Vagina (tissue), 2 donors: Measurements from ENCODE around the gene CXCL11. TPM values are rescaled to one million over a fixed set of nuclear protein-coding genes. Genes with fewer than 3 reads are reported as not detected.
"Not testable (repeated sequence)": the region's sequence is repeated elsewhere in the genome, so short reads cannot be mapped to it uniquely, and the experiment has no call there.

Experiments used
- DNase-seq, 2 donors: peaks; one replicate each; pipeline ENCODE4 v3.0.0-alpha.2; 2017; ENCODE audit errors: extremely low spot score in 2 of 2
- H3K27ac ChIP-seq: fragments of 200-600 bp; sonication (generic); one replicate; pipeline ENCODE4 v1.5.1; 2019
- H3K27me3 ChIP-seq: fragments of 200-600 bp; sonication (generic); one replicate; pipeline ENCODE4 v1.5.1; 2019
- H3K36me3 ChIP-seq, 2 donors: fragments of 200-600 bp; sonication (generic); one replicate each; pipeline ENCODE4 v1.5.1; 2017 to 2019
- H3K4me1 ChIP-seq: fragments of 200-600 bp; sonication (generic); one replicate; pipeline ENCODE4 v1.5.1; 2019
- H3K4me3 ChIP-seq, 2 donors: fragments of 200-600 bp; sonication (generic); 1 replicate in 1 of 2; 2 replicates in 1 of 2; pipeline ENCODE4 v1.5.1; 2016 to 2019
- H3K9me3 ChIP-seq: fragments of 200-600 bp; sonication (generic); one replicate; pipeline ENCODE4 v1.5.1; 2019
- CTCF ChIP-seq, 3 experiments: fragments of 450-650 bp in 2 of 3; fragments of 200-600 bp in 1 of 3; sonication (generic) in 1 of 3; IDR thresholded peaks; one replicate each; pipeline ENCODE4 v1.5.1; 2017 to 2019; ENCODE audit warnings: antibody characterized with exemption in 3 of 3, mild to moderate bottlenecking in 2 of 3, moderate library complexity in 2 of 3
- POLR2A ChIP-seq, 2 donors: fragments of 450-650 bp; IDR thresholded peaks; one replicate each; pipeline ENCODE4 v1.6.1; 2017; ENCODE audit warnings: antibody characterized with exemption in 2 of 2, mild to moderate bottlenecking in 2 of 2, moderate library complexity in 2 of 2
- POLR2AphosphoS5 ChIP-seq, 2 donors: sonication (generic); formaldehyde crosslinking; IDR thresholded peaks; one replicate each; pipeline ENCODE4 v1.9.0; 2017; ENCODE audit warnings: antibody characterized with exemption in 2 of 2, mild to moderate bottlenecking in 2 of 2, low read depth in 1 of 2; ENCODE audit not compliant: insufficient read depth in 1 of 2
- intact Hi-C: fragments of 100-400 bp; cut with DNase I; formaldehyde crosslinking; loops from one replicate; pipeline ENCODE4 v1.15.1; 2023
- total RNA-seq: library from RNA; depleted of rRNA; stranded (reverse); fragments of >200 nt; gene quantifications from one replicate; pipeline ENCODE4 v1.2.3, GENCODE V29; 2016

Gene CXCL11
- total RNA-seq, 1 donor from 2014 or later: not detected

GRCh38 chr4:76055421-76055820 lies 19.6 kb upstream of the CXCL11 start:
- TF ChIP-seq POLR2AphosphoS5 (IDR thresholded peaks at IDR 0.05; ENCODE audit: insufficient read depth in 1 of 2, low read depth in 1 of 2) (no peak), CTCF (IDR thresholded peaks at IDR 0.05) (no peak), POLR2A (IDR thresholded peaks at IDR 0.05) (no peak)
- DNase-seq: no peak
- no peaks in the 10 kb centered on the region for H3K9me3 ChIP-seq
- no peaks in the 10 kb centered on the region for H3K4me1 ChIP-seq
- H3K27me3 ChIP-seq: no peaks in the 10 kb centered on the region
- no peaks in the 10 kb centered on the region for H3K36me3 ChIP-seq
- intact Hi-C loops: no loop called here
- no peak overlapping the region for H3K27ac ChIP-seq
- no peak overlapping the region for H3K4me3 ChIP-seq

GRCh38 chr4:76055016-76055415 lies 19.1 kb upstream of the CXCL11 start:
- no peaks in the 10 kb centered on the region for H3K4me1 ChIP-seq
- TF ChIP-seq CTCF (IDR thresholded peaks at IDR 0.05) (no peak), POLR2A (IDR thresholded peaks at IDR 0.05) (no peak), POLR2AphosphoS5 (IDR thresholded peaks at IDR 0.05; ENCODE audit: insufficient read depth in 1 of 2, low read depth in 1 of 2) (no peak)
- no peak overlapping the region for H3K27ac ChIP-seq
- H3K36me3 ChIP-seq: no peaks in the 10 kb centered on the region
- no peaks in the 10 kb centered on the region for H3K9me3 ChIP-seq
- H3K4me3 ChIP-seq: no peak overlapping the region
- intact Hi-C loops: no loop called here
- no peak for DNase-seq
- H3K27me3 ChIP-seq: no peaks in the 10 kb centered on the region

GRCh38 chr4:76053730-76054129 lies 17.9 kb upstream of the CXCL11 start:
- Histone ChIP-seq H3K4me1 (no peaks in the 10 kb centered on the region), H3K36me3 (no peaks in the 10 kb centered on the region), H3K27ac (no peak overlapping the region), H3K4me3 (no peak overlapping the region), H3K27me3 (no peaks in the 10 kb centered on the region), H3K9me3 (no peaks in the 10 kb centered on the region)
- no peak for DNase-seq
- no peak for TF ChIP-seq POLR2AphosphoS5 (IDR thresholded peaks at IDR 0.05; ENCODE audit: insufficient read depth in 1 of 2, low read depth in 1 of 2)
- TF ChIP-seq POLR2A (IDR thresholded peaks at IDR 0.05): no peak
- TF ChIP-seq CTCF (IDR thresholded peaks at IDR 0.05): no peak
- intact Hi-C loops: no loop called here

- H3K4me1 ChIP-seq, H3K36me3 ChIP-seq, H3K27me3 ChIP-seq, H3K27ac ChIP-seq, intact Hi-C loops, DNase-seq, H3K9me3 ChIP-seq, H3K4me3 ChIP-seq: not testable (repeated sequence)
These were observed 14.7 kb upstream of the CXCL11 start for GRCh38 chr4:76050560-76051050.

- H3K27ac ChIP-seq, H3K9me3 ChIP-seq, H3K4me1 ChIP-seq, intact Hi-C loops, DNase-seq, H3K4me3 ChIP-seq, H3K27me3 ChIP-seq, H3K36me3 ChIP-seq: not testable (repeated sequence)
These were observed 14.1 kb upstream of the CXCL11 start for GRCh38 chr4:76049860-76050416.

- intact Hi-C loops, H3K36me3 ChIP-seq, H3K4me3 ChIP-seq, H3K4me1 ChIP-seq, H3K27ac ChIP-seq, H3K27me3 ChIP-seq, H3K9me3 ChIP-seq, DNase-seq: not testable (repeated sequence)
These were observed 8.8 kb upstream of the CXCL11 start for GRCh38 chr4:76044686-76045085.

GRCh38 chr4:76043306-76043705 lies 7.4 kb upstream of the CXCL11 start:
- H3K4me1 ChIP-seq, H3K27me3 ChIP-seq, H3K9me3 ChIP-seq, H3K4me3 ChIP-seq, H3K27ac ChIP-seq, intact Hi-C loops, DNase-seq, H3K36me3 ChIP-seq: not testable (repeated sequence)

GRCh38 chr4:76042241-76042998 lies 6.5 kb upstream of the CXCL11 start:
- H3K4me1 ChIP-seq, H3K27me3 ChIP-seq, H3K36me3 ChIP-seq, intact Hi-C loops, DNase-seq, H3K9me3 ChIP-seq, H3K27ac ChIP-seq, H3K4me3 ChIP-seq: not testable (repeated sequence)
